ENCODE measurements around the gene MKS1.

GRCh38 chr17:58248955-58249269 lies 29.9 kb upstream of the MKS1 start:
- no peak for TF ChIP-seq EZH2 (IDR thresholded peaks at IDR 0.05; ENCODE audit: borderline replicate concordance, low read length)
- no peak for TF ChIP-seq CTCF (IDR thresholded peaks at IDR 0.05; ENCODE audit: low read length)
